Neutrophil (primary cell): ENCODE data around the gene SPTBN1.
A peak's percentile ranks its signal among the peaks of the same experiment; 100 is the strongest.

Source experiments
- H3K27ac ChIP-seq: fragments of 200-600 bp; sonication (generic); 2 replicates; pipeline ENCODE4 v1.5.1; 2016; ENCODE audit warnings: mild to moderate bottlenecking, moderate library complexity
- H3K27me3 ChIP-seq: fragments of 200-600 bp; sonication (generic); 2 replicates; pipeline ENCODE4 v1.6.0; 2016; ENCODE audit warnings: mild to moderate bottlenecking
- H3K36me3 ChIP-seq: fragments of 200-600 bp; sonication (generic); 2 replicates; pipeline ENCODE4 v1.5.1; 2017
- H3K4me1 ChIP-seq, 2 experiments: fragments of 200-600 bp in 1 of 2; sonication (generic) in 1 of 2; 1 replicate in 1 of 2; 2 replicates in 1 of 2; pipeline versions ENCODE4 v1.5.1 to v1.6.1; 2013 to 2016; ENCODE audit warnings: low read depth in 1 of 2, low read length in 1 of 2, mild to moderate bottlenecking in 1 of 2, moderate library complexity in 1 of 2; ENCODE audit not compliant: control insufficient read depth in 1 of 2, insufficient read depth in 1 of 2
- H3K4me3 ChIP-seq, 2 experiments: fragments of 200-600 bp in 1 of 2; sonication (generic) in 1 of 2; 1 replicate in 1 of 2; 2 replicates in 1 of 2; pipeline ENCODE4 v1.5.1; 2013 to 2016; ENCODE audit warnings: low read depth in 1 of 2, low read length in 1 of 2, mild to moderate bottlenecking in 1 of 2, moderate library complexity in 1 of 2
- H3K9me3 ChIP-seq: fragments of 200-600 bp; sonication (generic); 2 replicates; pipeline ENCODE4 v1.5.1; 2016
- TF ChIP-seq, protein P1 (sequence below): fragments of 200-600 bp; sonication (generic); IDR thresholded peaks from 2 replicates; pipeline ENCODE4 v1.5.1; 2016; ENCODE audit warnings: antibody characterized with exemption

Gene SPTBN1

DNA sequence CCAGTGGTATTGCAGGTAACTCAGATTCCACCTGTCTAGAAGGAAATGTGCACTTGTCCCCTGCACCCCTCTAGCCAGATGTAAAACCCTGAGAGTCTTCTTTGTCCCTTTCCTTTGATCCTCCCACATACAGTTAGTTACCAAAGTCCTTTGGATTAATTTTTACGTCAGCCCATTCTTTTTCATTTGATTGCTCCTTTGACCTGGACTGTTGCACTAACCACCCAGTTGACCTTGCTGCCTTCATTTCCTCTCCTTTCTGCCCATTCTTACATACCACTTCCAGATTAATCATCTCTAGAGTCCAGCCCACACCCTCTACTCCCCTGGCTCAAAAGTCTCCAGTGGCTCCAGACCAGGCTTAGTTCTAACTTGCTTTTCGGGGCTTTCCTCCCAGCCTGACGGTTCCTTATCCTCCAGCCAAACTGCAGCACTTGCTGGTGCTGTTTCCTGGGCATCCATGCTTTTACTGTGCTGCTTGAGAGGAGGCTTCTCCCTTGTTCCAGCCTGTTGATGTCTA is 99.3 kb downstream of the SPTBN1 start:
- TF ChIP-seq, protein P1, sequence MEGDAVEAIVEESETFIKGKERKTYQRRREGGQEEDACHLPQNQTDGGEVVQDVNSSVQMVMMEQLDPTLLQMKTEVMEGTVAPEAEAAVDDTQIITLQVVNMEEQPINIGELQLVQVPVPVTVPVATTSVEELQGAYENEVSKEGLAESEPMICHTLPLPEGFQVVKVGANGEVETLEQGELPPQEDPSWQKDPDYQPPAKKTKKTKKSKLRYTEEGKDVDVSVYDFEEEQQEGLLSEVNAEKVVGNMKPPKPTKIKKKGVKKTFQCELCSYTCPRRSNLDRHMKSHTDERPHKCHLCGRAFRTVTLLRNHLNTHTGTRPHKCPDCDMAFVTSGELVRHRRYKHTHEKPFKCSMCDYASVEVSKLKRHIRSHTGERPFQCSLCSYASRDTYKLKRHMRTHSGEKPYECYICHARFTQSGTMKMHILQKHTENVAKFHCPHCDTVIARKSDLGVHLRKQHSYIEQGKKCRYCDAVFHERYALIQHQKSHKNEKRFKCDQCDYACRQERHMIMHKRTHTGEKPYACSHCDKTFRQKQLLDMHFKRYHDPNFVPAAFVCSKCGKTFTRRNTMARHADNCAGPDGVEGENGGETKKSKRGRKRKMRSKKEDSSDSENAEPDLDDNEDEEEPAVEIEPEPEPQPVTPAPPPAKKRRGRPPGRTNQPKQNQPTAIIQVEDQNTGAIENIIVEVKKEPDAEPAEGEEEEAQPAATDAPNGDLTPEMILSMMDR: no peak
- Histone ChIP-seq H3K4me1 (peaks cover 7 to 15% of the 10 kb centered on the region in 2 experiments), H3K4me3 (no peak overlapping the region), H3K27me3 (no peaks in the 10 kb centered on the region), H3K36me3 (no peaks in the 10 kb centered on the region), H3K9me3 (no peaks in the 10 kb centered on the region), H3K27ac (no peak overlapping the region)

DNA sequence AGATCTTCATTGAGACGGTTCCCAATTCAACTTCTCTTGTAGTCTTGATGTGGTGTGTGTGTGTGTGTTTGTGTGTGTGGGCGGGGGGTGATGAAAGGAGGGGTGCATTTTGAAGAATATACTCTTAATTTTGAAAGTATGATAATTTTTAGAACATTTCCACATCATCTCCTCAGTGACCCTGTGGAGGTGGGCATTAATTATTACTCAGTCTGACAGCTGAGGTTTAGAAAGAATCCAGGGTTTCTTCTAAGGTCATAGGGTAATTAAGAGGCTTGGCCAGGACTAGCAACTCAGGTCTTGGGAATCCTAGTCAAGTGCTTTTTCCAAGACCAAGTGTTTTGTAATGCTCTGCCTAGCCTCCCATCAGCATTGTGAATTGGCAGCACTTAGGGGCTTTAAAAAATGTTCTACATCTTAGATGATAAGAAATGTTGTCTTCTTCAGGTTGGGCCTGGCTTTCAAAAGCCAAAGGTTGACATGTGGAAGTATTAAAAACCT is 100.5 kb downstream of the SPTBN1 start:
- no peaks in the 10 kb centered on the region for H3K9me3 ChIP-seq
- no peaks in the 10 kb centered on the region for H3K27me3 ChIP-seq
- no peaks in the 10 kb centered on the region for H3K36me3 ChIP-seq
- TF ChIP-seq, protein P1: no peak
- H3K4me1 ChIP-seq: peaks cover 18 to 25% of the 10 kb centered on the region in 2 experiments
- no peak overlapping the region for H3K4me3 ChIP-seq
- H3K27ac ChIP-seq: no peak overlapping the region

DNA sequence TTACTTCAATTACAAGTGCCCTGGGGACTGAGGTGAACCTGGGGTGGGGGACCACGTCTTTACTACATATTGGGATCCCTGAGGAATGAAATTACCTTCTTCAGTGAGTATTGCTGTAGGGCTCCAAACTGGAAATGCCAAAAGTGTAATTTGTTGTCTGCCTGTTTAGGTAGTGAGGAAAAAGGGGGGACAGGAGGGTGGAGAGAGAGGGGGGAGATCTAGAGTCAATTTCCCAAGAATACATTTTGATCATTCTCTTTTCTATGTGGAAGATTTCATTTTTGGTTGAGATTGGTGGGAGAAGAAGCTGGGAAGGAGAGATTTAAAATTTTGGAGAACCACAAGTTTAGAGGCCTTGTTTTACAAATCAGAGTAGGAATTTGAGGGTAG is 101.1 kb downstream of the SPTBN1 start:
- H3K9me3 ChIP-seq: no peaks in the 10 kb centered on the region
- H3K4me1 ChIP-seq: peaks cover 23 to 31% of the 10 kb centered on the region in 2 experiments
- peak overlapping the region; percentile 74 to 76 for H3K4me3 ChIP-seq
- no peaks in the 10 kb centered on the region for H3K27me3 ChIP-seq
- TF ChIP-seq, protein P1: no peak
- peak overlapping the region; percentile 87 for H3K27ac ChIP-seq
- no peaks in the 10 kb centered on the region for H3K36me3 ChIP-seq

GRCh38 chr2:54557601-54558187 is 101.6 kb downstream of the SPTBN1 start:
- Histone ChIP-seq H3K9me3 (no peaks in the 10 kb centered on the region), H3K27me3 (no peaks in the 10 kb centered on the region), H3K4me1 (peaks cover 28 to 36% of the 10 kb centered on the region in 2 experiments), H3K27ac (peak overlapping the region; percentile 87), H3K36me3 (no peaks in the 10 kb centered on the region), H3K4me3 (peak overlapping the region; percentile 74 to 76)
- TF ChIP-seq, protein P1: no peak

GRCh38 chr2:54558188-54559005 is 102.3 kb downstream of the SPTBN1 start:
- H3K4me1 ChIP-seq: peaks cover 33 to 41% of the 10 kb centered on the region in 2 experiments
- H3K27me3 ChIP-seq: no peaks in the 10 kb centered on the region
- peak overlapping the region; percentile 74 to 76 for H3K4me3 ChIP-seq

More at GRCh38 chr2:54558188-54559005, 102.3 kb downstream of the SPTBN1 start:
- Histone ChIP-seq H3K27ac (peak overlapping the region; percentile 87), H3K36me3 (no peaks in the 10 kb centered on the region), H3K9me3 (no peaks in the 10 kb centered on the region)
- TF ChIP-seq, protein P1: no peak
